Retinal pigment epithelial cell (primary cell): ENCODE data around the gene NHEJ1.

Source experiments
- DNase-seq: peaks from one replicate; pipeline ENCODE4 v3.0.0-alpha.2; 2010; ENCODE audit warnings: low read depth
- H3K4me3 ChIP-seq: 2 replicates; pipeline ENCODE4 v1.5.1; 2011; ENCODE audit warnings: mild to moderate bottlenecking, low read length, control low read depth, moderate library complexity
- CTCF ChIP-seq: conservative IDR thresholded peaks from 2 replicates; pipeline ENCODE4 v1.5.1; 2011; ENCODE audit warnings: low read depth, low read length, control low read depth, inconsistent platforms

Gene NHEJ1

DNA sequence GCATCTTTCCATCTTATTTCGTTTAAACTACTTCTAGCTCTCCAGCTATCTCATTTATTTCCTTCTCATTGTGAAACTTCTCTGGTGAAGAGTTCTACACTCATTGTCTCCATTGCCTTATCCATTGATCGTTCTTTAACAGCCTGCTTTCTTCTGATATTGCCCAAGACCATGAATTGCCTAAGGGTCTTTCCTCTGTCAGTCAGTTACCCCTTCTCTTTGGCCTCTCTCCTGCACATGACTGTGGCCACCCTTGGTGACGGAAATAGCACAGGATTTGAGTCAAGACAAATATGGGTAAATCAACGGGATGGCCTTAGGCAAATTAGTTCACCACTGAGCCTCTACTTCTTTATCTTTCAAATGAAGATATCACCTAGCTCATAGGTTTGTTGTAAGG, 26.6 kb downstream of the NHEJ1 start:
- DNase-seq: no peak
- TF ChIP-seq CTCF: no peak
- no peak overlapping the region for H3K4me3 ChIP-seq

DNA sequence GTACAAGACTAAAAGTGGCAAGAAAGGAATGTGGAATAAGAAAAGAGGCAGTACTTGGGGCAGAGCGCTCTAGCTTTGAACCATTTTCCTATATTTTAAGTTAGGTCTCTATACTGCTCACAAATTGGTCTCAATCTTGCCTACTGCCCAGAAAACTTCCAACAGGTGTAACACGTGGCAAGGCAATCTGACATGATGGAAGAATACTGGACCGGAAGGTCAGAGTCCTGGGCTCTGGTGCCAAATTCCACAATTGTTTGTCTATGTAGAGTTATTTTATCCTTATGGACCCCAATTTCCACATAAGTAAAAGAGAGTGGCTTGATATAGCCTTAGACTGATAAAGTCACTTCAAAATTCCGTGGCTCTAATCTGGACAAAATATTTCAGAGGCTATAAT, 28.9 kb downstream of the NHEJ1 start:
- no peak for TF ChIP-seq CTCF
- DNase-seq: no peak
- no peak overlapping the region for H3K4me3 ChIP-seq

- no peak for TF ChIP-seq CTCF
- DNase-seq: no peak
- H3K4me3 ChIP-seq: no peak overlapping the region
These were observed 29.3 kb downstream of the NHEJ1 start for GRCh38 chr2:219131327-219131726.

DNA sequence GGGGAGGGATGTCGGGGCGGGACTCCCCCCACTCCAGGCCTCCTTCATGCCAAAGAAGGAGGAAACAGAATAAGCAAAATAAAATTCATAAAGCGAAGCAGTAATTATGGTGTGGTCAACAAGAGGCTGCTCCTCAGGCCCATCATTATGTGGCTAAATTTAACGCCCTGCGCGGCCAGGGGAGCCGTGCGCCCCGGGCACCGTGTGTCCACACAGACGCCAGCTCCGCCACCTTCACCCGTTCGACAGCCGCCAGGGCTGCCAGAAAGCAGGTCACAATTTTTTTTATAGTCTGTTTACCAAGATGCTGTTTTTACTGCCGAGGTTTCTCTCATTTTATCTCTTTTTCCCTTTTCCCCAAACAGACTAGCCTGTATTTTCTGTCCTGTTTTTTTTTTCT, 31.0 kb downstream of the NHEJ1 start:
- H3K4me3 ChIP-seq: no peak overlapping the region
- no peak for DNase-seq
- no peak for TF ChIP-seq CTCF

GRCh38 chr2:219128396-219128795, 32.2 kb downstream of the NHEJ1 start:
- TF ChIP-seq CTCF: no peak
- H3K4me3 ChIP-seq: no peak overlapping the region
- no peak for DNase-seq

GRCh38 chr2:219127037-219127635, 33.5 kb downstream of the NHEJ1 start:
- H3K4me3 ChIP-seq: no peak overlapping the region
- TF ChIP-seq CTCF: no peak
- no peak for DNase-seq

DNA sequence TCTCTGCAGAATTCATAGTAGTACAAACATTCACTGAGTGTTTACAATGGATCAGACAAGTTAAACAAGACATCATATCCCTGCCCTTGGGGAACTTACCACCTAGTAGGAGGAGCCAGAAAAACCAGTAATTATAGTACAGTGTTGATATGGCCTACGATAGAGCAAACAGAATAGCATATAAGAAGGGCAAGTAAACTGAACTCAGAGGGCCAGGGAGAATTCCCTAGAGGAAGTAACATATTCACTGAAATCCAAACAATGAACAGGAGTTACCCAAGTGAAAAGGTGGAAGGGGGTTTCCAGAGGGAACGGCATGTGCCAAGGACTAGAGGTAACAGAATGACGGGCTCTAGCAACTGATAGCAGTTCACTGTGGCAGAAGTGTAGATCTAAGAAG, 34.1 kb downstream of the NHEJ1 start:
- no peak overlapping the region for H3K4me3 ChIP-seq
- DNase-seq: no peak
- TF ChIP-seq CTCF: no peak
